ENCODE results near the gene ARHGEF7.
"Not testable (repeated sequence)": the region's sequence is repeated elsewhere in the genome, so short reads cannot be mapped to it uniquely, and the experiment has no call there.

ARHGEF7 gene

DNA sequence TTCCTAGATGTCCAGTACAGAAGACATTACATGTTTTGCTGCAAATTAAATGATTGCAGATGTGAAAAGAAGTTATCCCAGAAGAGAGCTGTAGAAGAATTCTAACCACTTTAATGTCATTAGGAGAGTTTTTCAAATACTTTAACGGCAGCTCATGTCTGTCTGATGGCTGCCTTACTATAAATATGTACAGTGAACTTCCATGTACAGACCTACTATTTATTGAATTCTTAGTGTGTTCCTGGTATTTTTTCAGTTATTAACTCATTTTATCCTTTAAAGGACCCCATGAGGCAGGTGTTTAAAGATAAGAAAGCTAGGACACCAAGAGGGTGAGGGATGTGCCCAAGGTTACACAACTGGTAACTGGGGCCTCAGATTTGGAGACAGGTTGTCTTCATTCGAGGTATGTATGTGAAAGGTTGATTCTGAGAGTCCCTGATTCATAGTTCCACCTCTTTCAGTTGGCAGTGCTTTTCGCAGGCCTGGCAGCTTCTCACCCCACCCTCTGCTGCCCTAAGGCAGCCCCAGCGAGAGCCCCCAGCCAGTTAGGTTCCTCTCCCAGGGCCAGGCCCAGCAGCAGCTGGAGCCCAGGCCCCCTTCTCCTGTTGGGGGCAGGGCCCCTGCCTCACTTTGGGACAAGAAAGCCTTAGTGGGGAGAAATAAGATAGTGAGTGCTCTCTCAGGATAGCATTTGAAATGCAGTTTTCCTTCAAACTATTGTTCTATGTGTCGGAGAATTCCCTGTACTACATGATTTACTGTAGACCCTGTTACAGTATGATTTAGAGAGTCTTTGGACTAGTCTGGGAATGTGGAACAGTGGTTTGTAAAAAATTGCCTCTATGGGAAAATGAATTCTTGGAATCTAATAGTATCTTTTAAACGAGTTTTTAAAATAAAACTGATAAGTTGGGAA lies 137.6 kb downstream of the ARHGEF7 start:
- in situ Hi-C loops (cut with MboI; ENCODE audit: low pct_unique_long_range_greater_than_20kb, low sequenced_read_pairs, unreplicated experiment), result no loop called here
- TF ChIP-seq, protein P1, sequence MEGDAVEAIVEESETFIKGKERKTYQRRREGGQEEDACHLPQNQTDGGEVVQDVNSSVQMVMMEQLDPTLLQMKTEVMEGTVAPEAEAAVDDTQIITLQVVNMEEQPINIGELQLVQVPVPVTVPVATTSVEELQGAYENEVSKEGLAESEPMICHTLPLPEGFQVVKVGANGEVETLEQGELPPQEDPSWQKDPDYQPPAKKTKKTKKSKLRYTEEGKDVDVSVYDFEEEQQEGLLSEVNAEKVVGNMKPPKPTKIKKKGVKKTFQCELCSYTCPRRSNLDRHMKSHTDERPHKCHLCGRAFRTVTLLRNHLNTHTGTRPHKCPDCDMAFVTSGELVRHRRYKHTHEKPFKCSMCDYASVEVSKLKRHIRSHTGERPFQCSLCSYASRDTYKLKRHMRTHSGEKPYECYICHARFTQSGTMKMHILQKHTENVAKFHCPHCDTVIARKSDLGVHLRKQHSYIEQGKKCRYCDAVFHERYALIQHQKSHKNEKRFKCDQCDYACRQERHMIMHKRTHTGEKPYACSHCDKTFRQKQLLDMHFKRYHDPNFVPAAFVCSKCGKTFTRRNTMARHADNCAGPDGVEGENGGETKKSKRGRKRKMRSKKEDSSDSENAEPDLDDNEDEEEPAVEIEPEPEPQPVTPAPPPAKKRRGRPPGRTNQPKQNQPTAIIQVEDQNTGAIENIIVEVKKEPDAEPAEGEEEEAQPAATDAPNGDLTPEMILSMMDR (IDR thresholded peaks at IDR 0.05; ENCODE audit: extremely low read depth, insufficient read depth, missing control alignments), result no peak
- no peak for DNase-seq (ENCODE audit: low spot score)

GRCh38 chr13:111253365-111253872 lies 138.3 kb downstream of the ARHGEF7 start:
- TF ChIP-seq, protein P1 (IDR thresholded peaks at IDR 0.05; ENCODE audit: extremely low read depth, insufficient read depth, missing control alignments), result no peak
- in situ Hi-C loops (cut with MboI; ENCODE audit: low pct_unique_long_range_greater_than_20kb, low sequenced_read_pairs, unreplicated experiment), result no loop called here
- DNase-seq (ENCODE audit: low spot score), result no peak

- DNase-seq (ENCODE audit: low spot score), result no peak
- in situ Hi-C loops (cut with MboI; ENCODE audit: low pct_unique_long_range_greater_than_20kb, low sequenced_read_pairs, unreplicated experiment), result no loop called here
- TF ChIP-seq, protein P1 (IDR thresholded peaks at IDR 0.05; ENCODE audit: extremely low read depth, insufficient read depth, missing control alignments), result no peak
These were observed 140.2 kb downstream of the ARHGEF7 start for GRCh38 chr13:111255228-111255790.

DNA sequence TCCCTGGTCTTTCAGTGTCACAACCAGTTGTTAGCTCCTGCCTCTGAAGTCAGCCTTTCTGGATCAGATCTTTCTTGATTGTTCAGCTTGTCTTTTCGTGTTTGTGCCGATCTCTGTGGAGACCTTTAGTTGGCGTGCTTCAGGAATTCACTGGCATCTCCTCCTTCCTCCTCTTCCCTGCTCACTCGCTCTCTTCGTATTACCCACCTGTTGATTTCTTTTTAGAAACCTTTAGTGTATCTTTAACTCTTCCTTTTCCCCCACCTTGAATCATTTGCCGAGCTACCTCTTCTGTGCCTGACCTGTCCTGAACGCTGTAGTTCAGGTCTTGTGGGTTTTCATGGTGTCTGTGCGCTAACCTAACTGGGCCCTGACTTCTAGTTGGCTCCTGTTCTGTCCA lies 141.3 kb downstream of the ARHGEF7 start:
- no peak for DNase-seq (ENCODE audit: low spot score)
- in situ Hi-C loops (cut with MboI; ENCODE audit: low pct_unique_long_range_greater_than_20kb, low sequenced_read_pairs, unreplicated experiment), result no loop called here
- TF ChIP-seq, protein P1 (IDR thresholded peaks at IDR 0.05; ENCODE audit: extremely low read depth, insufficient read depth, missing control alignments), result no peak

GRCh38 chr13:111256946-111257345 lies 141.8 kb downstream of the ARHGEF7 start:
- TF ChIP-seq, protein P1 (IDR thresholded peaks at IDR 0.05; ENCODE audit: extremely low read depth, insufficient read depth, missing control alignments), result no peak
- no peak for DNase-seq (ENCODE audit: low spot score)
- in situ Hi-C loops (cut with MboI; ENCODE audit: low pct_unique_long_range_greater_than_20kb, low sequenced_read_pairs, unreplicated experiment), result no loop called here

GRCh38 chr13:111257899-111258298 lies 142.8 kb downstream of the ARHGEF7 start:
- in situ Hi-C loops (cut with MboI; ENCODE audit: low pct_unique_long_range_greater_than_20kb, low sequenced_read_pairs, unreplicated experiment); DNase-seq (ENCODE audit: low spot score): not testable (repeated sequence)

- TF ChIP-seq, protein P1 (IDR thresholded peaks at IDR 0.05; ENCODE audit: extremely low read depth, insufficient read depth, missing control alignments), result no peak
- in situ Hi-C loops (cut with MboI; ENCODE audit: low pct_unique_long_range_greater_than_20kb, low sequenced_read_pairs, unreplicated experiment), result no loop called here
- no peak for DNase-seq (ENCODE audit: low spot score)
These were observed 143.5 kb downstream of the ARHGEF7 start for GRCh38 chr13:111258637-111259036.
